Measurements from ENCODE around the gene TLL2. TPM values are rescaled to one million over a fixed set of nuclear protein-coding genes. Genes with fewer than 3 reads are reported as not detected.
A peak's percentile ranks its signal among the peaks of the same experiment; 100 is the strongest.

TLL2 gene
- total RNA-seq, 1 donor from 2014 or later: not detected

DNA sequence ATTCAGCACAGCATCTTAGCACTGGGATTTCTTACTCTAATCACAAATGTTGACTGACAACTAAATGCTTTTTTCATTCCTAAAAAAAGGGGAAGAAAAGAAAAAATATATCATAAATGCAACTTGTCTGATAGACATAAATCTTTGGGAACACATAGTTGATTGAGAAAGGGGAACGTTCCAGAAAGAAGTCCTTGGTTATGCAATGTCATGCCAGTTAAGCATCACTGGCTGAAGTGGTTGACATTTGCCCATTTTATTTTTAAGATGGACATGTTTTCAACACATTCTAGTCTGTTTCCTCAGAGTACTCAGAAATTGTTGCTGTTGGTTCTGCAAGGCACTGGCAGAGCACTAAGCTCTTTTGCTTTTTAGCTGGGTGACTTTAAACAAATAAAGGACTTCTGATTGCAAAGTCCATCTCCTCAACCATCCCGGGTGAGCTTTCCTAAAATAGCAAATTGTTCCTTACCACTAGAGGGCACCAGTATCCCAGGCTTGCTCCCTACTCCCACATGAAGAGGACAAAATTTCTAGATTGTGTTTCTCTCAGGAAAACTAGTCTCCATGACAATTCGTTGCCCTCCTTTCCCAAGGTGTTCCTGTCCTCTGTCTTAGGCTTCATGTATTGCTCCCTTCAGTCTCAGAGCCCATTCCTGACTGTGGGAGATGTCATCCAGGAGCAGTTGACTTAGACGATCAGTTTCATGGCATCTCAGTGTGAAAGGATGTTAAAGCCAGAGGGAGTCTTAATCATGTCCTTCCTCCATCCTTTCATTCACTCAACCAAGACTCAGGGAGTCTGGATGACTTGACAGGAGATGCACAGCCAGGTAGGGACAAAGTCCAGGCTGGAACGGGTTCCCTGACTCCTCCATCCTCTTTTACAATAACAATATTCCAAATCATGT, 178.9 kb downstream of the TLL2 start:
- DNase-seq (ENCODE audit: low spot score): no peak
- peak; percentile 98 for ATAC-seq

DNA sequence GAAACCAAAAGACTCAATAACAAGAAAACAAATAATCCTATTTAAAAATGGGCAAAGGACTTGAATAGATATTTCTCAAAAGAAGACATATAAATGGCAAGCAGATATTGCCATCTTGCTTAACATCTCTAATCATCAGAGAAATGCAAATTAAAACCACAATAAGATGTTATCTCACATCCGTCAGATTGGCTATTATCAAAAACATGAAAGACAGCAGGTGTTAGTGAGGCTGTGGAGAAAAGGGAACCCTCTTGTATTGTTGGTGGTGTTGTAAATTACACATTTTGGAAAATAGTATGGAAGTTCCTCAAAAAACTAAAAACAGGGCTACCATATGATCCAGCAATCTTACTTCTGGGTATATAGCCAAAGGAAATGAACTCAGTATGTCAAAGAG, 180.6 kb downstream of the TLL2 start:
- ATAC-seq (no peak), DNase-seq (ENCODE audit: low spot score) (no peak)

DNA sequence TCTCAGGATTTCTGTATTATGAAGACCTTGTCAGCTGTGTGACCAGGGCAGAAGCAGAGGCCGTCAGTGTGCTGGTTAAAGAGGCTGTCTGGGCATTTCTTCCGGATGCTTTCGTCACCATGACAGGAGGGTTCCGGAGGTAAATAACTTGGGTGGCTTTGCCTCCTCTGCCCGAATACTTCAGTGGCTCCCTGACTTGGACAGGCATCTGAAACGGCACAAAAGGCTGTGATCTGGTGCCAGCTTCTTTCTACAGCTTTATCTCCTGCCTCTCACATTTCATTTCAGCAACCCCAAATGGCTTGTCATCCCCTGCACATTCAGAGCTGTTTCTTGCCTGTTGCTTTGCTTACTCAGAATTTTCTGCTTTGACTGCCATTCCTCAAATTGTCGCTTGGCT, 186.3 kb downstream of the TLL2 start:
- ATAC-seq: no peak
- DNase-seq (ENCODE audit: low spot score): no peak

DNA sequence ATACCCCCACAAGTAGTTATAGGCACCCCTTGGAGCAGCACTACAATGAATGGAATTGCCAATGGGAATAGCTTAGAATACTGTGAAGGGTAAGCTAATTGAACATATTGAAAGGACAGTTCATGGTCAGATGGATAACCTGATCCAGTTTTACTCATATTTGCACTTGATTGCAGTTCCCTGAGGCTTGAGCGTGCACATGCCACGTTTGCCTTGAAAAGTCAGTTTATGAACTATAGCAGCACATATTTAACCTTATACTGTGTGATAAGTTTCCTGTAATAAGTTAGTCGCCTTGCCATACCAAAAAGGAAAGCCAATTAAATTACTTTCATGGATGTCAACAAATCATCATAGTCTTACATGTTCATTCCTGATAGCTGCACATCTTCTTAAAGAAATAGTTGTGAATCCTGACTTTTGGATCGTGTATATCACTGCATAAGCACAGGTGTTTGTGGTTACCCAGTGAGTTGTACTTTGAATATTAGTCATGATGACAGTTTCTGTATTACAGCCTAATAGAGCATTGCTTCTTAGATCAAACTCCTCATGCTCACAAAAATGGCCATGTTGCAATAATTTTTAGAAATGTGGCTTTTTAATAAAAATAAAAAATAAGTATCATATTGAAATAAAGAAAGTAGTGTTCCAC, 187.9 kb downstream of the TLL2 start:
- ATAC-seq (no peak), DNase-seq (ENCODE audit: low spot score) (no peak)

DNA sequence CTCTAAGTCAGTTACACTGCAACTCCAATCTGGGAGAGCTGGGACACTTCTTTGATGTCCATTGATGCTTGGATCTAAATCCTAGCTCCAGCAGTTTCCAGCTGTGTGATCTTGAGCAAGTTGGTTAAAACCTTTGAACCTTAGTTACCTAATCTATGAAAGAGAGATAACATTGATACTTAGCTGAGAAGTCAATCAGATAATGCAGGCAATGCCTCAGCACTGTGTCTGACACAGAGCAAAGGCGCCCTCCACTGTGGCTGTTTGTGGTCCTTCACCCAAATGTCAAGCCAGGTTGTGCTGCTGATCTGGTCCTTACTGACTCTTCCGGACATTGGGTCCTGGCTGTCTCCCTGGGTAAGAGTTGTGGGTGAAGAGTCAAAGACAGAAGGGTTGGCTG, 189.3 kb downstream of the TLL2 start:
- ATAC-seq: peak; percentile 33
- DNase-seq (ENCODE audit: low spot score): no peak

DNA sequence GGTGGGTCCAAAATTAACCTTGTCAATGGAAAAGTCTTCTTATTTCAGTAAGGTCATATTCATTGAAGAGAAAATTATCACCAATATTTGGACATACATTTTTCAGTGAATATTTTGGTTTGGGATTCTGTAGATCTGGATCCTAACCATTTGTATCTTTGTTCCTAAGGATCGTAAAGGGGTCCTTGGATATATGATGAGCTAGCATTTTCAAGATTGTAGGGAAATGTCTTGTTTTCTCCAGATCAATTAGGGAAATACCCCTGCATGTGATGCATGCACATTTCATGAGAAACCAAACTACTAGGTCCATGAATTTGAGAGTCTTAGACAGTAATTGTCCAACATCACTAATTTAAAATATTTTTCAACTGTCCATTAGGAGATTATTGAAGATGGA, 191.5 kb downstream of the TLL2 start:
- ATAC-seq (no peak), DNase-seq (ENCODE audit: low spot score) (no peak)

DNA sequence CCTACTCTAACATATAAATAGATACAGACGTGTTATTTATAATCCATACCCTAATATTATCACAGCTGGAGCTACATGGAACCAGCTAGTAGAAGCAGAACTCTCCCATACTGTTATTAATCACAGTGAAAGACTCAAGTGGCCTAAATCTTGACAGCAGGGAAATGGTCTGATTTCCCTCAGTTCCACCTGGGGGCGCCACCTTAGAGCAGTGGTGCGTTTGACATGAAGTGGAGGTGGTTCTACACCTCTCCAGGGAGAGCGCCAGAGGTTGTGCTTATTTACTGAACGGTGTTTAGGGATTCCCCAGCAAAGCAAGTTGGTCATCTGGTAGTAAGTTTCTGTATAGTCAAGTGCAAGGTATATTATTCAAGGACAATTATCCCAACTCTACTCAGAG, 191.9 kb downstream of the TLL2 start:
- DNase-seq (ENCODE audit: low spot score) (no peak), ATAC-seq (no peak)

DNA sequence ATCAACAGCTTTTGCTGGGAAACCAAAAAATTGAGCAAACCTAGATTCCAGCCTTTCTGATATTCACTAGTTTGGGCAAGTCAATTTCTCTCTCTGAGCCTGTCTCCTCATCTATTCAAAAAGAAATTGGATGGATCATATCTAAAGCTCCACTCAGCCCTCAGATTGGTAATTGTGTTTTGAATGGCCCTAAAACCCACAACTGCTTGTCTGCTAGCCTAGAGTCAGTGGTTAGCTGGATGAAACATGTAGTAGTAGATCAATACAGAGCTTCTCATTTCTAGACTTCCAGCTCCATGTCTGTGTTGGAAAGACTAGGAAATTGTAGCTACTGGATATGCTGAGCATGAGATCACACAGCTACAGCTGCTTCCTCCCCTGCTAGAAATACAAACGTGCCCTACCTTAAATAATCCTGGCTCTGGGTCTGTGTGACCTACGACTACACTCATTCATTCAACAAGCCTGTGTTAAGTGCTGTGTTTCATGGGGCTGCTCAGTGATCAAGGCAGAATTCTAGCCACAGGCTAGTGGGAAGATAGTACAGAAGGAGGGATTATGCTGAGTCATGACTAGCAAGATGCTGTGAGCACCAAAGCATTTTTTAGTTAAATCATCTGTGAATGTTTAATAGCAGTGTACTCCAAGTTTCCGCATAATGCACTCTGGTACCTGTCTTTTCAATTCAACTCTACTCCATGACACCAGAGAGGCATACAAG, 193.8 kb downstream of the TLL2 start:
- no peak for ATAC-seq
- no peak for DNase-seq (ENCODE audit: low spot score)

DNA sequence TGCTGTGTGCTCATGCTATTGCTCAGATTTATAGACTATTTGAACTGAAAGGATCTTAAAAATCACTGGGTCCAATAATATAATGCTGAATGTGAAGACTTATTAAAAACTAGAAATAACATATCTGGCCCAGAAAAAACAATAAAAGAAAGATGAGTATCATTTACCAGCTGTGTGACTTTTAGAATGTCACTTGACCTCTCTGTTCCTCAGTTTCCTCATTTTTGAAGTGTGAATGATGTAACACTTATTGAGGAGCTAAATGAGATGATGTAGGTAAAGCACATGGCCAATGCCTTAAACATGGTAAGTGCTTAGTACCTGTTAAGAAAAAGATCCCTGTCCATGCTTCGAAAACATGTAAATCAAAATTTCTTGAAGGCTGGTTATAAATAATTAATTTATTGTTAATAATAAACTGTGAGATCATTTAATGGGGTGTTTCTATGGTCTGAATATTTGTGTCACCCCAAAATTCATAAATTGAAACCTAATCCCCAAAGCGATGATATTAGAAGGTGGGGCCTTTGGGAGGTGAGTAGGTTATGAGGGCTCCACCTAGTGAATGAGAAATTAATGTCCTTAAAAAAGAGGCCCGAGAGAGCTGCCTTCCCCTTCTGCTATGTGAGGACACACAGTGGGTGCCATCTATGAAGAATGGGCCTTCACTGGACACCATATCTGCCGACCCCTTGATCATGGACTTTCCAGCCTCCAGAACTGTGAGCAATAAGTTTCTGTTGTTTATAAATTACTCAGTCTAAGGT, 196.5 kb downstream of the TLL2 start:
- DNase-seq (ENCODE audit: low spot score): no peak
- no peak for ATAC-seq

Other genes starting within 250 kb of the TLL2 start
- gene BLNK, start 242.4 kb downstream of the TLL2 start, total RNA-seq: 9.3 TPM
- gene DNTT, start 209.5 kb downstream of the TLL2 start, total RNA-seq: not detected
- not detected for gene OPALIN, start 154.9 kb downstream of the TLL2 start, total RNA-seq
- gene TM9SF3, start 73.1 kb upstream of the TLL2 start, total RNA-seq: 69.7 TPM
- 35.7 TPM for gene PIK3AP1, start 206.6 kb upstream of the TLL2 start, total RNA-seq

Data from left lobe of liver (tissue), 2 donors.